HEK293T (cell line): ENCODE results near the gene DCAF12.

Source experiments
- CTCF ChIA-PET: fragments of 350-600 bp; formaldehyde crosslinking; extraction: SDS; loops from one replicate; lab custom pipeline; 2021; ENCODE audit warnings: antibody characterized with exemption, inconsistent platforms; lab: Yijun Ruan, JAX
- POLR2A ChIA-PET: fragments of 350-600 bp; formaldehyde crosslinking; extraction: SDS; loops from one replicate; lab custom pipeline; 2020; ENCODE audit warnings: antibody characterized with exemption, inconsistent platforms; lab: Yijun Ruan, JAX
- DNase-seq: peaks from one replicate; pipeline ENCODE4 v3.0.0; 2012; ENCODE audit warnings: mixed read lengths; ENCODE audit errors: extremely low spot score
- ARNT ChIP-seq: fragments of 450-650 bp; IDR thresholded peaks from 2 replicates; pipeline ENCODE4 v1.6.1; 2017; ENCODE audit warnings: mild to moderate bottlenecking
- BHLHE40 ChIP-seq: fragments of 450-650 bp; IDR thresholded peaks from 2 replicates; pipeline ENCODE4 v1.6.1; 2016; ENCODE audit warnings: mild to moderate bottlenecking, moderate library complexity, borderline replicate concordance
- CTBP1 ChIP-seq: fragments of 450-650 bp; IDR thresholded peaks from 2 replicates; pipeline ENCODE4 v1.6.1; 2016; ENCODE audit warnings: borderline replicate concordance
- ELF4 ChIP-seq: fragments of 450-650 bp; IDR thresholded peaks from 2 replicates; pipeline ENCODE4 v1.6.1; 2017; ENCODE audit warnings: antibody characterized with exemption
- FOXA1 ChIP-seq: fragments of 450-650 bp; IDR thresholded peaks from 2 replicates; pipeline ENCODE4 v1.6.1; 2016; ENCODE audit warnings: mild to moderate bottlenecking
- FOXK2 ChIP-seq: fragments of 450-650 bp; IDR thresholded peaks from 2 replicates; pipeline ENCODE4 v1.6.1; 2016; ENCODE audit warnings: mild to moderate bottlenecking
- FOXM1 ChIP-seq: fragments of 450-650 bp; IDR thresholded peaks from 2 replicates; pipeline ENCODE4 v1.6.1; 2017; ENCODE audit warnings: mild to moderate bottlenecking, borderline replicate concordance
- HDGF ChIP-seq: fragments of 450-650 bp; IDR thresholded peaks from 2 replicates; pipeline ENCODE4 v1.6.1; 2017; ENCODE audit warnings: antibody characterized with exemption, borderline replicate concordance
- L3MBTL2 ChIP-seq: fragments of 450-650 bp; conservative IDR thresholded peaks from 2 replicates; pipeline ENCODE4 v1.6.1; 2016; ENCODE audit warnings: mild to moderate bottlenecking
- LEF1 ChIP-seq: fragments of 450-650 bp; IDR thresholded peaks from 2 replicates; pipeline ENCODE4 v1.6.1; 2017; ENCODE audit warnings: mild to moderate bottlenecking, borderline replicate concordance
- NFRKB ChIP-seq: fragments of 450-650 bp; IDR thresholded peaks from 2 replicates; pipeline ENCODE4 v1.6.1; 2016; ENCODE audit warnings: mild to moderate bottlenecking, moderate library complexity
- PKNOX1 ChIP-seq: fragments of 450-650 bp; IDR thresholded peaks from 2 replicates; pipeline ENCODE4 v1.6.1; 2016
- SP1 ChIP-seq: fragments of 450-650 bp; IDR thresholded peaks from 2 replicates; pipeline ENCODE4 v1.6.1; 2017
- SUZ12 ChIP-seq: fragments of 450-650 bp; IDR thresholded peaks from 2 replicates; pipeline ENCODE4 v1.6.1; 2016; ENCODE audit warnings: mild to moderate bottlenecking
- TARDBP ChIP-seq: fragments of 450-650 bp; IDR thresholded peaks from 2 replicates; pipeline ENCODE4 v1.6.1; 2016
- ZNF384 ChIP-seq: fragments of 450-650 bp; IDR thresholded peaks from 2 replicates; pipeline ENCODE4 v1.6.1; 2016

DCAF12 gene

GRCh38 chr9:34126207-34127034 lies at the start of gene DCAF12:
TSS of gene DCAF12 (minus strand) at chr9:34126698. CDS start at chr9:34126431, 267 bp downstream.
- DNase-seq, result peak; percentile 96
- TF ChIP-seq ELF4 (no peak), L3MBTL2 (peak; percentile 88)
- POLR2A ChIA-PET, result interaction anchor here (0.7 to 1.6 kb wide), 4 partner anchors 14 to 215 kb away, joined by 3 to 4 read pairs (median 3); partner anchors contain the start of gene UBAP1
- CTCF ChIA-PET, result no interaction called here

GRCh38 chr9:34176089-34176488 lies 49.6 kb upstream of the DCAF12 start:
- ChIA-PET CTCF (no interaction called here), POLR2A (no interaction called here)
- DNase-seq, result no peak
- TF ChIP-seq HDGF (no peak), SP1 (no peak), FOXM1 (no peak), LEF1 (no peak), TARDBP (no peak), NFRKB (no peak), CTBP1 (no peak), ZNF384 (no peak), ARNT (no peak), SUZ12 (no peak), FOXA1 (no peak), ELF4 (no peak), PKNOX1 (no peak), L3MBTL2 (no peak), FOXK2 (no peak), BHLHE40 (no peak)

- DNase-seq, result no peak
- POLR2A ChIA-PET, result no interaction called here
- TF ChIP-seq NFRKB, result no peak
- TF ChIP-seq L3MBTL2, result no peak
- TF ChIP-seq ARNT, result no peak
- no peak for TF ChIP-seq PKNOX1
- no peak for TF ChIP-seq ELF4
- no peak for TF ChIP-seq CTBP1
- no peak for TF ChIP-seq FOXK2
- TF ChIP-seq FOXA1, result no peak
- TF ChIP-seq LEF1, result no peak
- TF ChIP-seq ZNF384, result no peak
- no peak for TF ChIP-seq TARDBP
- TF ChIP-seq HDGF, result no peak
- no peak for TF ChIP-seq BHLHE40
- TF ChIP-seq FOXM1, result no peak
- CTCF ChIA-PET, result no interaction called here
Observed at GRCh38 chr9:34171753-34172535, 45.4 kb upstream of the DCAF12 start.

GRCh38 chr9:34170237-34170991 lies 43.9 kb upstream of the DCAF12 start:
- TF ChIP-seq LEF1, result no peak
- TF ChIP-seq CTBP1, result no peak
- TF ChIP-seq PKNOX1, result no peak
- TF ChIP-seq FOXM1, result no peak
- no peak for TF ChIP-seq ELF4
- no peak for TF ChIP-seq L3MBTL2

GRCh38 chr9:34169125-34169524 lies 42.6 kb upstream of the DCAF12 start:
- CTCF ChIA-PET, result no interaction called here
- DNase-seq, result no peak
- TF ChIP-seq HDGF (no peak), FOXK2 (no peak), FOXA1 (no peak), NFRKB (no peak), ELF4 (no peak), TARDBP (no peak), L3MBTL2 (no peak), CTBP1 (no peak), PKNOX1 (no peak), SUZ12 (no peak), BHLHE40 (no peak), FOXM1 (no peak)
- POLR2A ChIA-PET, result interaction anchor here (1.2 kb wide), 1 partner anchor 10 kb away, joined by 5 read pairs; the partner anchor contains the start of gene UBAP1

More at GRCh38 chr9:34170237-34170991, 43.9 kb upstream of the DCAF12 start:
- CTCF ChIA-PET, result no interaction called here
- no peak for DNase-seq
- POLR2A ChIA-PET, result interaction anchor here (1.5 kb wide), 1 partner anchor 9 kb away, joined by 12 read pairs; the partner anchor contains the start of gene UBAP1
